ENCODE measurements around the gene DEFB114. TPM values are rescaled to one million over a fixed set of nuclear protein-coding genes. Genes with fewer than 3 reads are reported as not detected.

DEFB114 gene
- total RNA-seq, 1 donor from 2014 or later: not detected

- no peak for DNase-seq (ENCODE audit: low spot score in 2 of 2)
- Histone ChIP-seq H3K4me3 (no peak overlapping the region), H3K27me3 (no peaks in the 10 kb centered on the region), H3K27ac (no peak overlapping the region), H3K4me1 (no peaks in the 10 kb centered on the region), H3K9me3 (no peaks in the 10 kb centered on the region), H3K36me3 (no peaks in the 10 kb centered on the region)
- TF ChIP-seq CTCF (IDR thresholded peaks at IDR 0.05): no peak
- intact Hi-C loops (cut with DNase I): no loop called here
These were observed 26.9 kb downstream of the DEFB114 start for GRCh38 chr6:49937017-49937416.

GRCh38 chr6:49935387-49935786 lies 28.6 kb downstream of the DEFB114 start:
- intact Hi-C loops (cut with DNase I): no loop called here
- no peak overlapping the region for H3K4me3 ChIP-seq

GRCh38 chr6:49934770-49935169 lies 29.2 kb downstream of the DEFB114 start:
- Histone ChIP-seq H3K4me1 (no peaks in the 10 kb centered on the region), H3K4me3 (no peak overlapping the region), H3K27me3 (no peaks in the 10 kb centered on the region), H3K36me3 (no peaks in the 10 kb centered on the region), H3K27ac (no peak overlapping the region), H3K9me3 (no peaks in the 10 kb centered on the region)
- no peak for TF ChIP-seq CTCF (IDR thresholded peaks at IDR 0.05)
- DNase-seq (ENCODE audit: low spot score in 2 of 2): no peak
- intact Hi-C loops (cut with DNase I): no loop called here

More at GRCh38 chr6:49935387-49935786, 28.6 kb downstream of the DEFB114 start:
- DNase-seq (ENCODE audit: low spot score in 2 of 2): no peak
- Histone ChIP-seq H3K9me3 (no peaks in the 10 kb centered on the region), H3K4me1 (no peaks in the 10 kb centered on the region), H3K27me3 (no peaks in the 10 kb centered on the region), H3K27ac (no peak overlapping the region), H3K36me3 (no peaks in the 10 kb centered on the region)
- no peak for TF ChIP-seq CTCF (IDR thresholded peaks at IDR 0.05)

- no peaks in the 10 kb centered on the region for H3K9me3 ChIP-seq
- no peak for TF ChIP-seq CTCF (IDR thresholded peaks at IDR 0.05)
- no peak overlapping the region for H3K4me3 ChIP-seq
- intact Hi-C loops (cut with DNase I): no loop called here
- no peaks in the 10 kb centered on the region for H3K4me1 ChIP-seq
- no peak for DNase-seq (ENCODE audit: low spot score in 2 of 2)
- H3K36me3 ChIP-seq: no peaks in the 10 kb centered on the region
- no peaks in the 10 kb centered on the region for H3K27me3 ChIP-seq
- H3K27ac ChIP-seq: no peak overlapping the region
These were observed 30.4 kb downstream of the DEFB114 start for GRCh38 chr6:49933526-49933925.

GRCh38 chr6:49929340-49929739 lies 34.6 kb downstream of the DEFB114 start:
- no peaks in the 10 kb centered on the region for H3K36me3 ChIP-seq

More at GRCh38 chr6:49929340-49929739, 34.6 kb downstream of the DEFB114 start:
- Histone ChIP-seq H3K9me3 (no peaks in the 10 kb centered on the region), H3K4me3 (no peak overlapping the region), H3K27ac (no peak overlapping the region), H3K27me3 (no peaks in the 10 kb centered on the region), H3K4me1 (no peaks in the 10 kb centered on the region)
- intact Hi-C loops (cut with DNase I): no loop called here
- DNase-seq (ENCODE audit: low spot score in 2 of 2): no peak
- no peak for TF ChIP-seq CTCF (IDR thresholded peaks at IDR 0.05)
